Activated naive CD8-positive, alpha-beta T cell treated with anti-CD3 and anti-CD28 coated beads, Interleukin-2, amount 50 U/mL, for 24 hours (primary cell): Measurements from ENCODE around the gene ROPN1L.

Source experiments
- ATAC-seq: fragments of 150-1000 bp; cut with Tn5 transposase; one replicate; pipeline ENCODE4 v1.10.0; 2021
- DNase-seq: peaks from one replicate; pipeline ENCODE4 v3.0.0; 2021
- H3K27ac Mint-ChIP-seq: one replicate; pipeline ENCODE4 v1.8.0; 2021; ENCODE audit warnings: mild to moderate bottlenecking, mixed read lengths
- H3K27me3 Mint-ChIP-seq: one replicate; pipeline ENCODE4 v1.8.0; 2021; ENCODE audit warnings: mixed read lengths
- H3K36me3 Mint-ChIP-seq: one replicate; pipeline ENCODE4 v1.8.0; 2021; ENCODE audit warnings: low read depth, mixed read lengths
- H3K4me1 Mint-ChIP-seq: one replicate; pipeline ENCODE4 v1.8.0; 2021; ENCODE audit warnings: mixed read lengths
- H3K4me3 Mint-ChIP-seq: one replicate; pipeline ENCODE4 v1.8.0; 2021; ENCODE audit warnings: mild to moderate bottlenecking, moderate library complexity, mixed read lengths
- H3K9me3 Mint-ChIP-seq: one replicate; pipeline ENCODE4 v1.8.0; 2021; ENCODE audit warnings: mixed read lengths

Gene ROPN1L

DNA sequence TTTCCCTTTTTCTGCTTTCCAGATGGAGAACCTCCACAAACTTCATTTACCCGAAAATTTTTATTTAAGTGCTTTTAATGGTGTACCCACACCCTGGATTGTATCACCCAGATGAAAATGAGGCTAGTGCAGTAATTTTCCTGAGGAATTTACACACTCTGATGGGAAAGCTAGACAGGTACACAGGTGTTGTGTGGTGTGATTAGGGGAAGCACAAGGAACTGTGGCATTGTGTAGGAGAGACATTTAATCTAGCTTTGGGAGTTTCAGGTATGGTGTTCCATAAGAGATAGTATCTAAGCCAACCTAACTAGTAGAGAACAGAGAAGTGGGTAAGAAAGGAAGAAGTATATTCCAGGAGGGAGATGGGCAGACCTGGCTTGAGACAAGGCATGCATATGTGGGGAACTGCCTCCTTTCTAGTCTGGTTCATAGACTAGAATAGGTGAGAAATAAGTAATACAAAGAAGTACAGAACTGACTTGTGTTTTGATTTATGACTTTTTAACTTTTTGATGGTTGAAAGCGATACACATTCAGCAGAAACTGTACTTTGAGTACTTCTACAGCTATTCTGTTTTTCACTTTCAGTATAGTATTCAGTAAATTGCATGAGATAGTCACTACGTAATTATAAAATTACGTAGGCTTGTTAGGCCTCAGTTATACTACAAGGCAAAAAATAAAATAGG, 22.9 kb upstream of the ROPN1L start:
- Mint-ChIP-seq H3K36me3 (peaks cover 67% of the 10 kb centered on the region), H3K4me1 (peaks cover 32% of the 10 kb centered on the region), H3K27me3 (no peaks in the 10 kb centered on the region), H3K27ac (no peak overlapping the region), H3K4me3 (no peak overlapping the region), H3K9me3 (no peaks in the 10 kb centered on the region)
- ATAC-seq (no peak), DNase-seq (no peak)

DNA sequence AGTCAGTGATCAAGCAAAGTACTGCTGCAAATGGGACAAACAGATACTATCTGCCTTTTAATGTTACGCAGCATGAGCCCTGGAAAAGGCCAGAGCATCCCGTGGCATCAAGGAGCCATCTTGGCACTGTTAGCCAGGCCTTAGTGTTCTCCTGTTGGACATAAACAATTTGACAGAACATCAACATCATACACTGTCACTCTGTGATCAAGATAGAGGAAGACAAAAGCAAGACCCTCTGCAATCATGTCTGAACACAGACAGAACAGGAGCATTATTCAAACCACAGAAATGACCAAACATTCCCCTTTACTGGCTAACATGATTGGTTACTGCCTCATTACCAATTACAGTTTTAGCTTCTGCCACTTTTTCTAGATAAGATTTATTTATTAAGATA, 21.2 kb upstream of the ROPN1L start:
- H3K27me3 Mint-ChIP-seq: no peaks in the 10 kb centered on the region
- ATAC-seq (no peak), DNase-seq (no peak)
- H3K9me3 Mint-ChIP-seq: no peaks in the 10 kb centered on the region
- H3K27ac Mint-ChIP-seq: peak overlapping the region; percentile 33
- no peak overlapping the region for H3K4me3 Mint-ChIP-seq
- peaks cover 32% of the 10 kb centered on the region for H3K4me1 Mint-ChIP-seq
- peaks cover 62% of the 10 kb centered on the region for H3K36me3 Mint-ChIP-seq

DNA sequence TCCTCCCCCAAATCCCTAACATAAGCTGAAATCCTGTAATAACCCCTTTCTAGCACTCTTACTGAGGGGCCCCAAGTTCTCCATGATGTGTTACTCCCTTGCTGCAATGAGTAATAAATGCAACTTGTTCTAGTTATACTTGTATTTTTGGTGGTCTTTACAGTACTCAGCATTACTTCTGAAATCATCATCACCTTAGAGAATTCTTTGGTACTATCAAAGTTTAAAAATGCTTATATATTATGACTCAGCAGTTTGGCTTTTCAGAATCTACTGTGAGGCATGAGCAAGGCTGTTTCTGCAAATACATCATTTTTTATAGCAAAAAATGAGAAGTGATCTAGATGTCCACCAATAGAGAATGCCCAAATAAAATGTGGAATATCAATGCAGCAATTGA, 20.7 kb upstream of the ROPN1L start:
- Mint-ChIP-seq H3K9me3 (no peaks in the 10 kb centered on the region), H3K36me3 (peaks cover 60% of the 10 kb centered on the region), H3K27me3 (no peaks in the 10 kb centered on the region), H3K4me1 (peaks cover 32% of the 10 kb centered on the region), H3K27ac (peak overlapping the region; percentile 70), H3K4me3 (no peak overlapping the region)
- DNase-seq: no peak
- peak; percentile 35 for ATAC-seq

DNA sequence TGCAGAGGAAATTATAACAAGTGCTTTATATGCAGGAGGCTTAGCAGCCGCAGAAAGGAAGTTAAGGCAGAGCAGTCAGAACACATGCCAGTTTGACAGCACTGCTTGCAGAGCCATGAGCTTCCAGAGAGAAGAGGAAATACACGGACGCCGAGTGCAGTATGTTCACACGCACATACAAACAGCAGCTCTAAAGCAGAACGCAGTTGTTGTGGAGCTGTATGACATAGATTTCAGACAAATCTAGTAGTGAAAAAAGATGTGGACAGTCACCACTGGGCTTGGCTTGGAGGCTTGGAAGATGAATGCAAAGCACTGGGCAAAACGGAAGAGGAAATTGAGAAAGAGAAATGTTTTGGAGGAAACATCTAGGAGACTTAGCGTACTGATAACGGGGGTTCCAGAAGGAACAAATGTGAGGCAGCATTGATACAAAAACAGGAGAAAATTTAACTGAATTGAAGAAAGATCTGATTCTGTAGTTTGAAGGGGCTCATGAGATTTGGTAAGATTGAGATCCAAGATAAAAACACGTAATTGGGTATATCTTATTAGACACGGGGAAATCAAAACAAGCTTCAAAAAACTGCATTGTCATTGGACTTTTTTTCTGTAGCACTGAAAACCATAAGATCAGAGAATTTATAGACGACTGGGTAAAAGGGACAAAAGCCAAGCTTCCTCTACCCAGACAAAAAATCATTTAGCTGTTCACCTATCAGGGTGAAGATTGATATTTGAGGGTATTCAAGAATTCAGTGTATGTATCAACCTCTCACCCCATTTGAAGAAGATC, 19.6 kb upstream of the ROPN1L start:
- Mint-ChIP-seq H3K9me3 (no peaks in the 10 kb centered on the region), H3K27ac (peak overlapping the region; percentile 70), H3K27me3 (no peaks in the 10 kb centered on the region), H3K4me3 (no peak overlapping the region), H3K4me1 (peaks cover 34% of the 10 kb centered on the region), H3K36me3 (peaks cover 62% of the 10 kb centered on the region)
- DNase-seq (no peak), ATAC-seq (no peak)

DNA sequence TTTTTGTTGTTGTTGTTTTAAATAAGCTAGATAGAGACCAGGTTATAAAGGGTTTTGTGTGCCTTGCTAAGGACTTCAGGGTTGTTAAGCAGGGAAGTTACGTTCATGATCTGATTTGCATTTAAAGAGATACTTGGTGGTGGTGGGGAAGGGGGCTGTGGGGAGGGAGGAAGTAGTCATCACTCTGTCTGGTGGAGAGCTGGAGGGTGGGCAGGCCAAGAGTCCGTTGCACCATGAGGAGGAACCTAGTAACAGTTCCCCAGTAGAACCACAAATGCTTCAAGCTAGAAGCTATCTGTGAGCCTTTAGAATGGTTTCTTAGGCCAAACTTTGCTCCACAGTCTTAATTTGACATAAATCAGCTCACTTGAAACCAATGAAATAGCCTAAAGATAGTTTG, 18.7 kb upstream of the ROPN1L start:
- H3K4me3 Mint-ChIP-seq: no peak overlapping the region
- no peaks in the 10 kb centered on the region for H3K27me3 Mint-ChIP-seq
- H3K27ac Mint-ChIP-seq: no peak overlapping the region
- peaks cover 36% of the 10 kb centered on the region for H3K4me1 Mint-ChIP-seq
- H3K9me3 Mint-ChIP-seq: no peaks in the 10 kb centered on the region
- no peak for DNase-seq
- peaks cover 62% of the 10 kb centered on the region for H3K36me3 Mint-ChIP-seq
- ATAC-seq: no peak

DNA sequence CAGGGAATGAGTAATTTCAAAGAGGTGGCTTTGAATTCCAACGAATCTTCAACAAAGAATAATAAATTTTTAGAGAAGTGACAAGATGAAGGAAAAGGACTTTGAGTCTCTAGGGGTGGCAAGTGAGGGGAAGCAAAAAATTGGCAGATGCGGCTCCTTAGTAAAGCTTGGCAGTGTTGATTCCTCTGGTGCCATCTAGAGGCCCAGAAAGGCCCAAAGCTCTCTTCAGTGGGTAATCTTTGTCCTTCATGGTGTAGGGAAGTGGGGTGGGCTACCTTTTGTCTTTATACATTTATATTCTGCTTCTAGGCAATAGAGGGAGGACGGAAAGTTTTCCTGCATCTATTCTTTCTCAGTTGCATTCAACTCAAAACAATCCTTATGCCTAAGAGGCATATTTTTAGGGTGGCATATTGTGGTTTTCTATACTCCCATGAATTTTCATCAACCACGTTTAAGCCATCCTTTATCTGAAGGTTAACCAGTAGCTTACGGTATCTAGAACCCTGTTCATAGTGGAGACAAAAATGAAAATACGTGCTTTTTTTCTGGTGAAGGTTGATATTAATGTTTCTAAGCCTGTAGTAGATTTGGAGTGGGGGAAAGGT, 17.5 kb upstream of the ROPN1L start:
- Mint-ChIP-seq H3K4me3 (no peak overlapping the region), H3K27ac (peak overlapping the region; percentile 47), H3K36me3 (peaks cover 53% of the 10 kb centered on the region), H3K4me1 (peaks cover 34% of the 10 kb centered on the region), H3K27me3 (no peaks in the 10 kb centered on the region), H3K9me3 (no peaks in the 10 kb centered on the region)
- DNase-seq (no peak), ATAC-seq (peak; percentile 52)

DNA sequence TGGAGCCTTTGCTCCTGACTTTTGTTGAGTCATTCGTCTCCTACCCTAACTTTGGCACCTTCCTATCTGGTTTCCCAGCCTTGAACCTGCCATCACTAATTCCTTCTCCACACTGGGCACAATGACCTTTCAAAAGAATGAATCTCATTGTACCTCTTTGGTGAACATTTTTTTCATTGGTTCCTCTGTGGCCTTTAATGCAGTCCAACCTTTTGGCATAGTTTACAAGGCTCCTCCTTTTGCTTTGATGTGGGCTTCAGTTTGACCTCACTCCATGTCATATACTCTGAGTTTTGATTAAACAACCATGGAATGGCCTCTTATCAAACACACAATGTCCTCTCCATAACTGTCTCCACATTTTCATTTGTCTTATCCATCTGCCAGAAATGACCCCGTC, 14.5 kb upstream of the ROPN1L start:
- peaks cover 50% of the 10 kb centered on the region for H3K36me3 Mint-ChIP-seq
- no peak for ATAC-seq
- H3K27ac Mint-ChIP-seq: peak overlapping the region; percentile 19
- no peaks in the 10 kb centered on the region for H3K9me3 Mint-ChIP-seq
- no peaks in the 10 kb centered on the region for H3K27me3 Mint-ChIP-seq
- H3K4me3 Mint-ChIP-seq: no peak overlapping the region
- H3K4me1 Mint-ChIP-seq: peaks cover 8% of the 10 kb centered on the region
- no peak for DNase-seq

DNA sequence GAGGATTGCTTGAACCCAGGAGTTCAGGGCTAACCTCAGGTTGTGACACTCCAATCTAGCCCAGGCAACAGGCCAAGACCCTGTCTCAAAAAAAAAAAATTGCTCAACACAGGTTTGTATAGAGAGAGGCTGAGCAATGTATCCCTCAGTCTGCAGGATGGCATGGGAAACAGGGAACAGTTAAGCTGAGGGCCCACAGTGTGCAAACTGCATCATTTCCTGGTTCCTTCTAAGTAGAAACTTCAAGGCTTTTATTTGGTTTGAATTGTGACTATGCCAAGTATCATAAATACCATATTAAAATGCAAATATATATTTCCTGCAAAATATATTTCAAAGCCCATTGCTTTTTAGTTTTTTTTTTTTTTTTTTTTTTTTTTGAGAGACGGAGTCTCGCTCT, 13.7 kb upstream of the ROPN1L start:
- ATAC-seq (no peak), DNase-seq (no peak)
- Mint-ChIP-seq H3K27ac (peak overlapping the region; percentile 39), H3K27me3 (no peaks in the 10 kb centered on the region), H3K9me3 (no peaks in the 10 kb centered on the region), H3K36me3 (peaks cover 49% of the 10 kb centered on the region), H3K4me1 (peaks cover 4% of the 10 kb centered on the region), H3K4me3 (no peak overlapping the region)

DNA sequence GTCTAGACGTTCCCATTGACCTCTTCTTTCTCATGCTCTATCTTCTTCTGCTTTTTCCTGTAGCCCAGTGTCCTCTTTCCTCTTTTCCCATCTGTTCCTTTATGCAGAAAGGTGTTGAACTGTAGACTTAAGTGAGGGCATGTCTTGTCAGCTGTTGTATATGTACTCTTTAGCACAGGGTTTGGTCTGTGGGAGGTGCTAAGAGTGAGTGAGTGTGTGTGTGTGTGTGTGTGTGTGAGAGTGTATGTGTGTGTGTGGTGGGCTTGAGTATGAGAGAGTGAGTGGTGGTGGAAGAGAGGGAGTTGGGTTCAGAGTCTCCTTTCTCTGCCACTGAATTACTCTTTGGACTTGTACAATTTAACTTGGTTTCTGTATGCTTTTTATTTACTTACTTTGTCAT, 10.3 kb upstream of the ROPN1L start:
- no peak overlapping the region for H3K27ac Mint-ChIP-seq
- DNase-seq (no peak), ATAC-seq (no peak)
- peaks cover 13% of the 10 kb centered on the region for H3K4me1 Mint-ChIP-seq
- no peaks in the 10 kb centered on the region for H3K9me3 Mint-ChIP-seq
- peaks cover 54% of the 10 kb centered on the region for H3K36me3 Mint-ChIP-seq
- no peaks in the 10 kb centered on the region for H3K27me3 Mint-ChIP-seq
- no peak overlapping the region for H3K4me3 Mint-ChIP-seq

DNA sequence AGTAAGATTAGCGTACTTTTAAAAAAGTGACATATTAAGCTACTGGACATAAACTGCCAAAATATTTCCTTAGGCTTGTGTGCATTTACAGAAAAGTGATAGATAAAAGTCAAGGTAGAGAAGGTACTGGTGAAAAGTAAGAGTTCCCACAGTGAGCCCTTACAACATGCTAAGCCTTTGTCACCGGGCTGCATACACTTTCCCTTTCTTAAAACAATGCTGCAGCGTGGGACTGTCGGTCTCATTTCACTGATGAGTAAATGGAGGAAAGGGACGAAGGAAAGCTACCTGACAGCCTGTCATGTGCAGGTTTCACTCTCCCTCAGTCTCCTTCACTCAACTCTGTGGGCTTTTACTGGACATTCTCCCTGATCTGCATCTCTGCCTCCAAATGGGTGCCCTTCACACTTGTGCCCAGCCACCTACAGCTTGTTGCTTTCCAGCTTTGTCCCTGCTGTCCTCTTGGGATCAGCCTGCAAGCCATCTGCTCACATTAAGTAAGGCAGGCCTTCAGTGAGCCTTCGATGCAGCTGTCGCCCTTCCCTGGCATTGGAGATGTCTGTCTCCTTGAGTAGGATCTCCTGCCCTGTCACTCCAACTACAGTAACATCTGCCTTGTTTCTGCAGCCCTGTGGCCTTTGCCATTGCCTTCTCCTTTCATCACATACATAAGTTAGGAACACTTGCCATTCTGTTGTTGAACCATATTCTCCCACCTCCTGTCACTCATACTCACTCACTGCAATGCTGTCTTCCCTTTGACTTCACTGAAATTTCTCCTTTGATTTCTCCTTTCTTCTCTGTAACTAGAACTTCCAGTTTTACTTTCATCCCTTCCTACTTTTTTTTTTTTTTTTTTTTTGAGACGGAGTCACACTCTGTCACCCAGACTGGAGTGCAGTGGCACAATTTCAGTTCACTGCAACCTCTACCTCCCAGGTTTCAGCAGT, 9.3 kb upstream of the ROPN1L start:
- peaks cover 51% of the 10 kb centered on the region for H3K36me3 Mint-ChIP-seq
- H3K4me1 Mint-ChIP-seq: peaks cover 9% of the 10 kb centered on the region
- no peaks in the 10 kb centered on the region for H3K9me3 Mint-ChIP-seq
- no peak overlapping the region for H3K27ac Mint-ChIP-seq
- H3K27me3 Mint-ChIP-seq: no peaks in the 10 kb centered on the region
- ATAC-seq: no peak
- no peak overlapping the region for H3K4me3 Mint-ChIP-seq
- DNase-seq: no peak

DNA sequence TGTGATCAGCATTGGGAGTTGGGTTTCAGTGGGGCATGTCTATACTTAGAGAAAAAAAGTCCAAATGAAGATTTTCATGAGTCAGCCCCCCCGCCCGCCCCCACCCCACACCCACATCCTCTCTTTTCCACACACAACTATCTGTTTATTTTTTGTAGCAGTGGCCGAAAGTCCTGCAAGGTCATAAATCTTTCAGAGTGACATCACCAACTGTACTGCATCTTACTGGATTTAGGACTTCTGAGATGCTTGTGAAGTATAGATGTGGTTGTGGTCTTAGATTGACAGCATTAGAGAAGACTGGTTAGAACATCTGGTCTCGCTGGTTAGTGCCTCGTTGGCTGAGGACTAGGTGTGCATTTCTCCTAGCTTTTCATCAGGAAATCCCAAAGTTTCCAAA, 7.3 kb upstream of the ROPN1L start:
- Mint-ChIP-seq H3K27me3 (no peaks in the 10 kb centered on the region), H3K36me3 (peaks cover 45% of the 10 kb centered on the region), H3K9me3 (no peaks in the 10 kb centered on the region), H3K4me1 (peaks cover 9% of the 10 kb centered on the region), H3K4me3 (no peak overlapping the region), H3K27ac (no peak overlapping the region)
- DNase-seq (no peak), ATAC-seq (no peak)

DNA sequence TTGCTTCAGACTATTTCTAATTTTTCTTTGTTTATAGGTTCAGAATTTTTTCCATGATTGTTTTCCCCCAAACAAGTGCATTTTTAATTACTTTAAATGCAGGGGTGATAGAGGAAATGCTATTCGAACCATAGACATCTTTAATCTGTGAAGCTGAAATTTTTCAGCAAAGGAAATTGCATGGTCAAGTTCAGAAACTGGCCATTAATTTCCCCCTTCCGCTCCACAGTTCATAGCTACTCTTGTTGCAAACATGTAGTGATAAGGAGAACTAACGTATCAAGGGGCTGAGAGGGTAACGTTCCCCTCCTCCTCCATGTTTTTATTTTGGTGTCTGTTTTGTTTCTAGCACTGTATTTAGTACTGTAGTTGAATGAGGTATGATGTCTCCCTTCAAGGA, 3.4 kb upstream of the ROPN1L start:
- DNase-seq: no peak
- Mint-ChIP-seq H3K4me3 (no peak overlapping the region), H3K4me1 (peaks cover 23% of the 10 kb centered on the region), H3K9me3 (no peaks in the 10 kb centered on the region), H3K27ac (no peak overlapping the region), H3K36me3 (peaks cover 16% of the 10 kb centered on the region), H3K27me3 (peaks cover 9% of the 10 kb centered on the region)
- ATAC-seq: no peak

DNA sequence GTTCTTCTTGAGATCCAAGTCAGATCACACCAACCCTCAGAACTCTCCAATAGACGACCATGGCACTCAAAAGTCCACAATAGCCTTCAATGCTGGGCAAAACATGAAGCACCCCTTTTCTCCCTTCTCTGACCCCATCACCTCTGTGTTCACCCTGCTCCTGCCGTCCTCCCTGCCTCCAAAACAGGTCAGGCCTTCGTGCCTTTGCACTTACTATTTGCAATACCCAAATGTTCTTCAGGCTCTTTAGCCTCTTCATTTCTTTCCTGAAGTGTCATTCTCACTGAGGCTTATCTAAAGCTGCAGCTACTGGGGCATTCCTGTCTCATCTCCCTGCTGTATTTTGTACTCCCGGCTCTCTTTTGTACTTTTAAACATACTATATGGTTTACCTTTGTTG, 2.0 kb upstream of the ROPN1L start:
- H3K27ac Mint-ChIP-seq: no peak overlapping the region
- H3K36me3 Mint-ChIP-seq: peaks cover 4% of the 10 kb centered on the region
- H3K27me3 Mint-ChIP-seq: peaks cover 12% of the 10 kb centered on the region
- H3K9me3 Mint-ChIP-seq: no peaks in the 10 kb centered on the region
- peaks cover 22% of the 10 kb centered on the region for H3K4me1 Mint-ChIP-seq
- no peak for DNase-seq
- ATAC-seq: no peak
- H3K4me3 Mint-ChIP-seq: no peak overlapping the region

DNA sequence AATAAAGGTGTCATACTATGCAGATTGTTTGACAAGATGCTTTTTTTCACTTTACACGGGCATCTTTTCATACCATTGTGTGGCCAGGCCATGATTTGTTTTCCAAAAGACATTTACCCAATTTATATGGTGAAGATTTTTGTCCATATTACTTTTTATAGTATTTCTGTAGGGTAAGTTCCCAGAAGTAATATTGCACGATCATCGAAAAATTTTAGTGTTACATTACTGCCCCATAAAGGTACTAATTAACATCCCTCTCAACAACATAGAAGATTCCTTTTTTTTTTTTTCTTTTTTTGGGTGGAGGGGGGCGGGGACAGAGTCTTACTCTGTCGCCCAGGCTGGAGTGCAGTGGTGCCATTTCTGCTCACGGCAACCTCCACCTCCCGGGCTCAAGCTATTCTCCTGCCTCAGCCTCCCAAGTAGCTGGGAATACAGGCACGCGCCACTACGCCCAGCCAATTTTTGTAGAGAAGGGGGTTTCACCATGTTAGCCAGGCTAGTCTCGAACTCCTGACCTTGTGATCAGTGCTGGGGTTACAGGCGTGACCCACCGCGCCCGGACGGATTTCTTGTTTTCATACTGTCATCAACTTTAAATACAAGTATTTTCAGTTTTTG, 1.2 kb upstream of the ROPN1L start:
- Mint-ChIP-seq H3K27me3 (peaks cover 12% of the 10 kb centered on the region), H3K9me3 (peaks cover 4% of the 10 kb centered on the region), H3K4me3 (peak overlapping the region; percentile 80), H3K36me3 (peaks cover 3% of the 10 kb centered on the region), H3K4me1 (peaks cover 28% of the 10 kb centered on the region), H3K27ac (no peak overlapping the region)
- ATAC-seq (no peak), DNase-seq (no peak)
